HL-60 (cell line): Measurements from ENCODE around the gene IRAK4.

ENCODE experiments used
- CTCF ChIP-seq: IDR thresholded peaks from one replicate; pipeline ENCODE4 v1.5.1; 2011; ENCODE audit warnings: low read length, control low read depth, inconsistent platforms; ENCODE audit not compliant: insufficient read depth
- REST ChIP-seq: IDR thresholded peaks from 2 replicates; pipeline ENCODE4 v1.6.1; 2012; ENCODE audit warnings: low read depth; ENCODE audit not compliant: insufficient replicate concordance

GRCh38 chr12:43806737-43807072, 48.0 kb downstream of the IRAK4 start:
- TF ChIP-seq CTCF (no peak), REST (no peak)
